Measurements from ENCODE around the gene VTI1A.

DNA sequence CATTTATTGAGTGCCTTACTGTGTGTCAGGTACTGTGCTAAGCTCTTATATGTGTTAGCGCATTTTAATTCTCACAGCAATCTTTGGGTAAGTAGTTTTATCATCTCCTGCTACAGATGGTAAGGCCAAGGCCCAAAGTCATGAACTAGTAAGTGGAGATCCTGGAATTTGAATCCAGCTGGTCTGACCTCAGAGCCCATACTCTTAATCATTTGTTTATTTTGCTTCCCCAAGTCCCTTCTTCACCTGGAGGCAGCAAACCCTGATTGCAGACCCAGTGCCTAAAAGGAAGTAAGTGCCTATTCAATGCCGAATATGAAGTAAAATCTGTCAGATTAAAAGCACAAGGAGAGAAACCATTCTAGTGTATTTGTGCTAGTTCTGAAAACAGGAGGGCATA is 320.1 kb downstream of the VTI1A start:
- TF ChIP-seq MZF1 (CRISPR knock-in tag; IDR thresholded peaks at IDR 0.05; ENCODE audit: borderline replicate concordance), result no peak
- no peak for TF ChIP-seq CREB1 (IDR thresholded peaks at IDR 0.05)
- no peak for TF ChIP-seq CREB1 (CRISPR knock-in tag; IDR thresholded peaks at IDR 0.05)

Measured in HepG2 (cell line).